D721Med (cell line): ENCODE results near the gene ARMC3.

Experiments
- DNase-seq: peaks from one replicate; pipeline ENCODE4 v3.0.0; 2011; ENCODE audit warnings: low spot score; ENCODE audit not compliant: insufficient read length
- FAIRE-seq: peaks from 2 replicates; lab custom pipeline; 2011; peaks lifted over from hg19 to GRCh38; lab: Jason Lieb, UNC
- TF ChIP-seq, protein P1 (sequence below): IDR thresholded peaks from 2 replicates; pipeline ENCODE4 v1.5.1; 2012; ENCODE audit warnings: mild to moderate bottlenecking, control low read depth; ENCODE audit not compliant: insufficient read depth; ENCODE audit errors: missing control alignments

Gene ARMC3

DNA sequence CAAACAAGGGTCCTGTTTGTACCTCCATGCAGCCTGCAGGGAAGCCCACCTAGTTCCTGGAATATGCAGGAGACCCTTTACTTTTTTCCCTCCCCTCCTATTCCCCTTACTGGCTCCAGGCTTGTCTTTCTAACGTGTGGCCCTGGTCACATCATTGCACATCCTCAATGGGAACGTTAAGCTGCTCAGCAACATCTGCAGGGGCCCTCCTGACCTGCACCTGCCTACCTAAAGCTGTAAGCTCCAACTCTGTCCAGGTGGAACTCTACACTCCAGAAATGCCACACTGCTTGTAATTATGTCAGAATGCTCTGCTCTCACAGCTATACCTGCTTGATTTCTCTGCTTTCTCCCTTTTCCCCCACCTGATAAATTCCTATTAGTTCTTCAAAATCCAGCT, 72.1 kb downstream of the ARMC3 start:
- no peak for FAIRE-seq
- TF ChIP-seq, protein P1, sequence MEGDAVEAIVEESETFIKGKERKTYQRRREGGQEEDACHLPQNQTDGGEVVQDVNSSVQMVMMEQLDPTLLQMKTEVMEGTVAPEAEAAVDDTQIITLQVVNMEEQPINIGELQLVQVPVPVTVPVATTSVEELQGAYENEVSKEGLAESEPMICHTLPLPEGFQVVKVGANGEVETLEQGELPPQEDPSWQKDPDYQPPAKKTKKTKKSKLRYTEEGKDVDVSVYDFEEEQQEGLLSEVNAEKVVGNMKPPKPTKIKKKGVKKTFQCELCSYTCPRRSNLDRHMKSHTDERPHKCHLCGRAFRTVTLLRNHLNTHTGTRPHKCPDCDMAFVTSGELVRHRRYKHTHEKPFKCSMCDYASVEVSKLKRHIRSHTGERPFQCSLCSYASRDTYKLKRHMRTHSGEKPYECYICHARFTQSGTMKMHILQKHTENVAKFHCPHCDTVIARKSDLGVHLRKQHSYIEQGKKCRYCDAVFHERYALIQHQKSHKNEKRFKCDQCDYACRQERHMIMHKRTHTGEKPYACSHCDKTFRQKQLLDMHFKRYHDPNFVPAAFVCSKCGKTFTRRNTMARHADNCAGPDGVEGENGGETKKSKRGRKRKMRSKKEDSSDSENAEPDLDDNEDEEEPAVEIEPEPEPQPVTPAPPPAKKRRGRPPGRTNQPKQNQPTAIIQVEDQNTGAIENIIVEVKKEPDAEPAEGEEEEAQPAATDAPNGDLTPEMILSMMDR = no peak
- DNase-seq = no peak

GRCh38 chr10:23001901-23002516, 74.2 kb downstream of the ARMC3 start:
- TF ChIP-seq, protein P1 = no peak
- no peak for DNase-seq
- no peak for FAIRE-seq

DNA sequence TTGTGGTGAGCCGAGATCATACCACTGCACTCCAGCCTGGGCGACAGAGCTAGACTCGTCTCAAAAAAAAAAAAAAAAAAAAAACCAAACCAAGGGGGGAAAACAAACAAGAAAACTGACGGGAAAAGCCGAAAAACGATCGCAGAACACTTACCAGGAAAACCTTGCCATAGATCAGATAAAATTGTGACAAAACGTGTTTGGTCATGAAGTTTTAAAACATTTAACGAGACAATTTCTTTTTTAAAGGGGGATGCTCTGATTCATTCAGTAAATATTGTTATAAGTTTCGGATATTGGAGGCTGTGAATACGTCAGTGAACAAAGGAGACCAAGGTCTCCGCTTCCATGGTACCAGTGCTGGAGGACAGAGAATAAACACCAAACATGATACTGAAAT, 77.3 kb downstream of the ARMC3 start:
- FAIRE-seq (no peak), DNase-seq (no peak)
- TF ChIP-seq, protein P1 = no peak

GRCh38 chr10:23013581-23014335, 85.9 kb downstream of the ARMC3 start:
- no peak for DNase-seq
- TF ChIP-seq, protein P1 = no peak
- FAIRE-seq = no peak

DNA sequence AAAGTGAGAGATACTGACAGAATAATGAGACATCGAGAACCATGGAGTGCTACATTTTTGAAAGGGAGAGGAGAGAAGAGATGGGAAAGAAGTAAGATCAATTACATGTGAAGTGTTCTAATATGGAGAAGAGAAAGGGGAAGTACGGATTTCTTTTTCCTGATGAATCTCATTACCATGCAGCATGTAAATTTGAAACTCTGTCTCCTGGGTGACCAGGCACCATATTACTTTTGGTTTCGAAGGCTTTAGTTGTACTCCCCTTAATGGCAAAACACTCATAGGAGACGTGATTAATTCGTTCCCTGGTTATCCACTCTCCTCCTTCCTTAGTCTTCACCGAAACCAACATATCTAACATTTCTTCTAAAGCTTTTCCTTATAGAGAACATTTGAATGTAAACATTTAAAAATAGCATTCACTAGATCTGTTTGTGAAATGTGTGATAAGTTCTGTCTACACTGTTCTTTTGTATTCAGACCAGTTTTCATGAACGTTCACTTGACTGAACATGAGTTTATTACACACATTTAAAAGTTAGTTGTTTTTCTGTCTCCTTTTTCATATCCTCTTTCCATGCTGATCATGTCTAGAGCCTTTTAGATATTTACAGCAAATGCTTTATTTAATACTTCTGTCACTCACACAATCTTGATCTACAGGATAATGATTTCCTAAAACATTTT, 87.3 kb downstream of the ARMC3 start:
- FAIRE-seq (no peak), DNase-seq (no peak)
- TF ChIP-seq, protein P1 = no peak

DNA sequence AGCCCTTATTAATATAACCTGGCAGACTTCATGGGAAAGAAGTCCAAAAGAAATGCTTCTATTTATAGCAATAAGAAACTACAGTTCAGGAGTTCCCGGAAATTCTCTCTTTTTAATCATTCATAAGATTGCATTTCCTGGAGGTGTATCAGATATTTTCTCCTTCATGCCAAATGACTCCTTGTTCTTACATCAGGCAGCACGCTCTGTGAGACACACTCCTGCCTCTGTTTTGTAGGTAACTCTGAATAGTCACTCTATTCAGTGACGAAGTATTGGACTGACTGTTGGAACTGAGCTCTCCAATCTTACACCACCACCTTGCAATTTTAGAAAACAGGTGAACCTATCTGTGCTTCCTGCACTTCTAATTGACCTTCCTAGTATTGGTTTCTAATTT, 88.8 kb downstream of the ARMC3 start:
- TF ChIP-seq, protein P1 = no peak
- DNase-seq (no peak), FAIRE-seq (no peak)
